Lower leg skin (tissue), 4 donors: Measurements from ENCODE around the gene WNK2. TPM values are rescaled to one million over a fixed set of nuclear protein-coding genes. Genes with fewer than 3 reads are reported as not detected.
A peak's percentile ranks its signal among the peaks of the same experiment; 100 is the strongest.
"Not testable (repeated sequence)": the region's sequence is repeated elsewhere in the genome, so short reads cannot be mapped to it uniquely, and the experiment has no call there.

Source experiments
- DNase-seq, 2 donors: peaks; one replicate each; pipeline ENCODE4 v3.0.0-alpha.2; 2019; ENCODE audit warnings: low spot score in 2 of 2
- H3K4me3 ChIP-seq: fragments of 200-600 bp; sonication (generic); 2 replicates; pipeline ENCODE4 v1.5.1; 2017; ENCODE audit warnings: mild to moderate bottlenecking, low read depth; ENCODE audit not compliant: poor library complexity, severe bottlenecking
- CTCF ChIP-seq, 3 donors: fragments of 450-650 bp; IDR thresholded peaks; one replicate each; pipeline ENCODE4 v1.5.1; 2016; ENCODE audit warnings: antibody characterized with exemption in 3 of 3, mild to moderate bottlenecking in 3 of 3, moderate library complexity in 2 of 3
- POLR2A ChIP-seq, 2 donors: fragments of 450-650 bp; IDR thresholded peaks; one replicate each; pipeline ENCODE4 v1.6.1; 2016 to 2017; ENCODE audit warnings: antibody characterized with exemption in 2 of 2, mild to moderate bottlenecking in 1 of 2, moderate library complexity in 1 of 2
- WGBS, 2 donors: methylation state at CpG; one replicate each; pipeline ENCODE4 v1.1.5; 2018; 5-methylcytosine and 5-hydroxymethylcytosine counted together
- intact Hi-C: fragments of 100-400 bp; cut with DNase I; formaldehyde crosslinking; loops from one replicate; pipeline ENCODE4 v1.15.0; 2023; ENCODE audit warnings: low total_unique reads
- total RNA-seq, 4 donors: library from RNA; depleted of rRNA; stranded (reverse); fragments of >200 nt; gene quantifications; one replicate each; pipeline ENCODE4 v1.1.0, GENCODE V29; 2016

Gene WNK2
- total RNA-seq, 4 donors from 2014 or later: 35.3 to 53.6 (median 42.6) TPM

- 84 to 91% methylated on average over 9 of the region's 9 CpGs for WGBS, 2 donors
- DNase-seq: no peak
- intact Hi-C loops: no loop called here
- no peak for TF ChIP-seq CTCF (IDR thresholded peaks at IDR 0.05)
- no peak for TF ChIP-seq POLR2A (IDR thresholded peaks at IDR 0.05)
- no peak overlapping the region for H3K4me3 ChIP-seq
These were observed 134.5 kb downstream of the WNK2 start for GRCh38 chr9:93318480-93318879.

GRCh38 chr9:93319301-93319991 lies 135.5 kb downstream of the WNK2 start:
- no peak for DNase-seq
- intact Hi-C loops: no loop called here
- H3K4me3 ChIP-seq: no peak overlapping the region
- no peak for TF ChIP-seq CTCF (IDR thresholded peaks at IDR 0.05)
- no peak for TF ChIP-seq POLR2A (IDR thresholded peaks at IDR 0.05)
- WGBS, 2 donors: 92 to 98% methylated on average over 4 to 13 of the region's 13 CpGs

- intact Hi-C loops: no loop called here
- peak in 1 of 2 donors; percentile 84 for DNase-seq
- TF ChIP-seq POLR2A (IDR thresholded peaks at IDR 0.05) (no peak), CTCF (IDR thresholded peaks at IDR 0.05) (no peak)
- no peak overlapping the region for H3K4me3 ChIP-seq
- WGBS, 2 donors: 74 to 77% methylated on average over 18 to 19 of the region's 19 CpGs
These were observed 136.1 kb downstream of the WNK2 start for GRCh38 chr9:93319992-93320500.

GRCh38 chr9:93320591-93321219 lies 136.8 kb downstream of the WNK2 start:
- no peak for TF ChIP-seq CTCF (IDR thresholded peaks at IDR 0.05)
- TF ChIP-seq POLR2A (IDR thresholded peaks at IDR 0.05): no peak
- DNase-seq: peak in 1 of 2 donors; percentile 65
- H3K4me3 ChIP-seq: no peak overlapping the region
- intact Hi-C loops: no loop called here
- WGBS, 2 donors: 81 to 85% methylated on average over 11 of the region's 11 CpGs

- TF ChIP-seq CTCF (IDR thresholded peaks at IDR 0.05) (no peak), POLR2A (IDR thresholded peaks at IDR 0.05) (no peak)
- intact Hi-C loops: no loop called here
- no peak overlapping the region for H3K4me3 ChIP-seq
- WGBS, 2 donors: 92 to 94% methylated on average over 10 of the region's 10 CpGs
- peak in 1 of 2 donors; percentile 71 for DNase-seq
These were observed 137.3 kb downstream of the WNK2 start for GRCh38 chr9:93321220-93321610.

GRCh38 chr9:93323446-93323954 lies 139.6 kb downstream of the WNK2 start:
- H3K4me3 ChIP-seq, intact Hi-C loops: not testable (repeated sequence)
- DNase-seq: peak in 1 of 2 donors; percentile 53
- WGBS, 2 donors: 85 to 90% methylated on average over 6 of the region's 6 CpGs
